GM12878 (cell line): ENCODE data around the gene DNAJC18. TPM values are rescaled to one million over a fixed set of nuclear protein-coding genes. Genes with fewer than 3 reads are reported as not detected.

Source experiments
- ATAC-seq: fragments of 200-7000 bp; cut with Tn5 transposase; 3 replicates; pipeline ENCODE4 v1.9.1; 2020; ENCODE audit warnings: mild to moderate bottlenecking, moderate library complexity
- BruUV-seq: library from RNA; stranded (reverse); fragments of 400-500 nt; replicated peaks from 2 replicates; lab custom pipeline; 2021; lab: Mats Ljungman, UMichigan
- CTCF ChIA-PET: fragments of 300-600 bp; sonication (Branson Sonifier 250); formaldehyde crosslinking; extraction: SDS; loops from one replicate; lab custom pipeline; 2021; ENCODE audit warnings: inconsistent platforms; lab: Yijun Ruan, JAX
- POLR2A ChIA-PET: fragments of 350-600 bp; formaldehyde crosslinking; extraction: SDS; loops from one replicate; lab custom pipeline; 2021; ENCODE audit warnings: inconsistent platforms; lab: Charles Lee
- RAD21 ChIA-PET: fragments of 300-600 bp; sonication (Branson Sonifier 250); formaldehyde crosslinking; loops from one replicate; lab custom pipeline; 2023; ENCODE audit warnings: antibody characterized with exemption; ENCODE audit not compliant: unreplicated experiment; lab: Charles Lee
- SMC1A ChIA-PET: fragments of 300-600 bp; sonication (Branson Sonifier 250); formaldehyde crosslinking; loops from one replicate; lab custom pipeline; 2023; ENCODE audit not compliant: unreplicated experiment, uncharacterized antibody; lab: Charles Lee
- DNase-seq: peaks from one replicate; pipeline ENCODE4 v3.0.0-alpha.2; 2011; ENCODE audit warnings: low read depth, low spot score
- FAIRE-seq: peaks from 3 replicates; lab custom pipeline; 2011; peaks lifted over from hg19 to GRCh38; lab: Jason Lieb, UNC
- H2AFZ ChIP-seq: 2 replicates; pipeline ENCODE4 v1.6.0; 2011; ENCODE audit warnings: low read depth, low read length, control low read depth; ENCODE audit not compliant: control insufficient read depth
- H3K27ac ChIP-seq: 2 replicates; pipeline ENCODE4 v1.5.1; 2011; ENCODE audit warnings: control low read depth; ENCODE audit not compliant: control insufficient read depth, insufficient read depth
- H3K27me3 ChIP-seq, 2 experiments: replicated peaks in 1 of 2; 2 replicates each; pipeline versions ENCODE4 v1.6.0 to v1.6.1; 2011; ENCODE audit warnings: low read length in 1 of 2; ENCODE audit not compliant: control insufficient read depth in 2 of 2, insufficient read depth in 2 of 2
- H3K36me3 ChIP-seq, 2 experiments: 2 replicates each; pipeline ENCODE4 v1.5.1; 2011; ENCODE audit warnings: low read length in 1 of 2; ENCODE audit not compliant: control insufficient read depth in 2 of 2, insufficient read depth in 2 of 2
- H3K4me1 ChIP-seq: 2 replicates; pipeline ENCODE4 v1.6.1; 2011; ENCODE audit warnings: mild to moderate bottlenecking, low read length, moderate library complexity, mixed read lengths; ENCODE audit not compliant: control insufficient read depth, insufficient read depth
- H3K4me2 ChIP-seq: 2 replicates; pipeline ENCODE4 v1.6.0; 2011; ENCODE audit warnings: control low read depth; ENCODE audit not compliant: control insufficient read depth, insufficient read depth
- H3K4me3 ChIP-seq: fragments of 200-600 bp; sonication (generic); 2 replicates; pipeline ENCODE4 v1.5.1; 2016
- H3K79me2 ChIP-seq: 2 replicates; pipeline ENCODE4 v1.6.0; 2011; ENCODE audit warnings: low read length; ENCODE audit not compliant: control insufficient read depth, insufficient read depth
- H3K9ac ChIP-seq: 2 replicates; pipeline ENCODE4 v1.8.0; 2011; ENCODE audit warnings: low read length, control low read depth, mixed read lengths; ENCODE audit not compliant: control insufficient read depth, insufficient read depth
- H3K9me3 ChIP-seq: replicated peaks from 3 replicates; pipeline ENCODE4 v1.5.1; 2011; ENCODE audit warnings: mild to moderate bottlenecking, low read length; ENCODE audit not compliant: control insufficient read depth, insufficient read depth
- H4K20me1 ChIP-seq: 2 replicates; pipeline ENCODE4 v1.6.0; 2011; ENCODE audit not compliant: control insufficient read depth, insufficient read depth
- CBX3 ChIP-seq: fragments of 200-600 bp; sonication (generic); IDR thresholded peaks from 2 replicates; pipeline ENCODE4 v1.6.1; 2016; ENCODE audit warnings: low read depth, borderline replicate concordance
- DPF2 ChIP-seq: fragments of 450-650 bp; IDR thresholded peaks from 2 replicates; pipeline ENCODE4 v1.6.1; 2017; ENCODE audit warnings: mild to moderate bottlenecking
- MTA2 ChIP-seq: fragments of 450-650 bp; IDR thresholded peaks from 2 replicates; pipeline ENCODE4 v1.6.1; 2016; ENCODE audit warnings: low read depth, mild to moderate bottlenecking, moderate library complexity
- RAD21 ChIP-seq: IDR thresholded peaks from 2 replicates; pipeline ENCODE4 v1.6.1; 2011; ENCODE audit warnings: mild to moderate bottlenecking, low read depth, low read length, moderate library complexity; ENCODE audit not compliant: insufficient read depth
- SMAD1 ChIP-seq: fragments of 450-650 bp; IDR thresholded peaks from 2 replicates; pipeline ENCODE4 v1.6.1; 2018; ENCODE audit warnings: mild to moderate bottlenecking, low read depth; ENCODE audit not compliant: partially characterized antibody
- SMARCA5 ChIP-seq: fragments of 450-650 bp; IDR thresholded peaks from 2 replicates; pipeline ENCODE4 v1.6.1; 2017; ENCODE audit warnings: mild to moderate bottlenecking
- WGBS: methylation state at CpG from one replicate; pipeline ENCODE4 v1.1.6; 2016; ENCODE audit warnings: low lambda C conversion rate; ENCODE audit not compliant: insufficient replicate concordance, insufficient coverage; ENCODE audit errors: missing lambda C conversion rate; 5-methylcytosine and 5-hydroxymethylcytosine counted together
- in situ Hi-C: fragments of 300-500 bp; cut with MboI; formaldehyde crosslinking; loops from 9 replicates; pipeline ENCODE4 v1.14.3; 2018; ENCODE audit warnings: mixed read lengths
- intact Hi-C: fragments of 100-400 bp; cut with micrococcal nuclease; formaldehyde crosslinking; loops from one replicate; pipeline ENCODE4 v1.14.2; 2022; ENCODE audit not compliant: unreplicated experiment
- polyA plus RNA-seq, 11 experiments: library from polyadenylated mRNA; depleted of rRNA in 4 of 11; unstranded in 6 of 11; stranded (reverse) in 5 of 11; fragments of >200 nt; fragmentation: Nextera tagmentation in 4 of 11; fragmentation: Illumina TruSeq in 1 of 11; extraction: Ambion mirVana in 4 of 11; extraction: Trizol in 1 of 11; gene quantifications; 1 replicate in 1 of 11; 2 replicates in 10 of 11; pipeline versions ENCODE4 v1.2.1 to v1.2.3, GENCODE V29; 2011 to 2016; ENCODE audit warnings: inconsistent platforms in 2 of 11, missing spikeins in 2 of 11, low read depth in 1 of 11
- total RNA-seq, 4 experiments: library from RNA; depleted of rRNA in 3 of 4; stranded (reverse); fragments of >200 nt in 3 of 4; fragmentation: Illumina TruSeq in 1 of 4; extraction: Trizol in 1 of 4; gene quantifications; 2 replicates each; pipeline versions ENCODE4 v1.2.1 to v1.2.3, GENCODE V29; 2013 to 2021
- TF ChIP-seq, protein P1 (sequence below): fragments of 450-650 bp; conservative IDR thresholded peaks from 2 replicates; pipeline ENCODE4 v1.6.1; 2017; ENCODE audit warnings: mild to moderate bottlenecking, moderate library complexity
- TF ChIP-seq, protein P2 (sequence below): fragments of 450-650 bp; IDR thresholded peaks from 2 replicates; pipeline ENCODE4 v1.6.1; 2018; ENCODE audit warnings: mild to moderate bottlenecking, low read depth, moderate library complexity; ENCODE audit not compliant: partially characterized antibody
- TF ChIP-seq, protein P3 (sequence below): fragments of 450-650 bp; IDR thresholded peaks from 2 replicates; pipeline ENCODE4 v1.6.1; 2017; ENCODE audit warnings: borderline replicate concordance
- TF ChIP-seq, protein P4 (sequence below): IDR thresholded peaks from 2 replicates; pipeline ENCODE4 v1.6.1; 2012; ENCODE audit warnings: low read length, inconsistent platforms

DNAJC18 gene
- total and polyA plus RNA-seq, 10 of the 15 experiments (the other 5 are each of a cell fraction or from before 2014, with no cell fraction given): 6.4 to 26.7 (median 17.7) TPM

DNA sequence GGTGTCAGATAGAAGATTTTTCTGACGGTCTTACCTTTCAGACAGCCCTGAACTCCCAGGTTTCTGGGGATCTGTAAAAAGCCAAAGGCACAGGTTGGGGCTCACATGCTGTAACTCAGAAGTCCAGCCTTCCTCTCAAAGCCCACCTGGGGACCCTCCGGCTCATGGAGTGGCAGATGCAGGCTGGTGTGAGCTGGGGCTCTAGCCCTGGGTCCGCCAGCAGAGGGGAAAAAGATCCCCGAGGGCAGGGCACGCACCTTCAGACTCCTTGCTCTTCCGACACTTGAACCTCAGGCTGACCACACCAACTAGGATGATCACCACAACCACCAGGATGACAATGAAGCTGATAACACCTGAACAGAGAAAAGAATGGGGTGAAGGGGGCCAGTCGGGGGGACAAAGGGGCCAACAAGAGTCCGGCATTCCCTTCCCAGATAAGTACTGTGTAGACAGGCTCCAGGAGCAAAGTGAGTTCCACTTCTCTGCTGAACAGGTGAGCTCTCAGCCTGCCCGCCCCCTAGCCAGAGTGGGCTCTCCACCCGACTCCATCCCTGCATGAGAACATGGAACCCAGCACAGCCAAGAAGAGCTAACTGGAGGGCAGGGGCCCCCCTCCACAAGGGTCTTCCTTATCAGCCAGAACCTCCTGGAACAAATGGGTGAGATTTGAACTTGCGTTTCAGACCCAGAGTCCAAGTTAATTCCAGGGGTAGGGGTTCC is 15.4 kb upstream of the DNAJC18 start (continued):
- TF ChIP-seq SMARCA5: no peak
- no peak for TF ChIP-seq CBX3
- TF ChIP-seq MTA2: peak; percentile 5; the same call in 1 of the 2 replicates
- TF ChIP-seq, protein P1, sequence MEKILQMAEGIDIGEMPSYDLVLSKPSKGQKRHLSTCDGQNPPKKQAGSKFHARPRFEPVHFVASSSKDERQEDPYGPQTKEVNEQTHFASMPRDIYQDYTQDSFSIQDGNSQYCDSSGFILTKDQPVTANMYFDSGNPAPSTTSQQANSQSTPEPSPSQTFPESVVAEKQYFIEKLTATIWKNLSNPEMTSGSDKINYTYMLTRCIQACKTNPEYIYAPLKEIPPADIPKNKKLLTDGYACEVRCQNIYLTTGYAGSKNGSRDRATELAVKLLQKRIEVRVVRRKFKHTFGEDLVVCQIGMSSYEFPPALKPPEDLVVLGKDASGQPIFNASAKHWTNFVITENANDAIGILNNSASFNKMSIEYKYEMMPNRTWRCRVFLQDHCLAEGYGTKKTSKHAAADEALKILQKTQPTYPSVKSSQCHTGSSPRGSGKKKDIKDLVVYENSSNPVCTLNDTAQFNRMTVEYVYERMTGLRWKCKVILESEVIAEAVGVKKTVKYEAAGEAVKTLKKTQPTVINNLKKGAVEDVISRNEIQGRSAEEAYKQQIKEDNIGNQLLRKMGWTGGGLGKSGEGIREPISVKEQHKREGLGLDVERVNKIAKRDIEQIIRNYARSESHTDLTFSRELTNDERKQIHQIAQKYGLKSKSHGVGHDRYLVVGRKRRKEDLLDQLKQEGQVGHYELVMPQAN: 0 out of 2 replicates have a peak, but pooled peaks have one; percentile 2

DNA sequence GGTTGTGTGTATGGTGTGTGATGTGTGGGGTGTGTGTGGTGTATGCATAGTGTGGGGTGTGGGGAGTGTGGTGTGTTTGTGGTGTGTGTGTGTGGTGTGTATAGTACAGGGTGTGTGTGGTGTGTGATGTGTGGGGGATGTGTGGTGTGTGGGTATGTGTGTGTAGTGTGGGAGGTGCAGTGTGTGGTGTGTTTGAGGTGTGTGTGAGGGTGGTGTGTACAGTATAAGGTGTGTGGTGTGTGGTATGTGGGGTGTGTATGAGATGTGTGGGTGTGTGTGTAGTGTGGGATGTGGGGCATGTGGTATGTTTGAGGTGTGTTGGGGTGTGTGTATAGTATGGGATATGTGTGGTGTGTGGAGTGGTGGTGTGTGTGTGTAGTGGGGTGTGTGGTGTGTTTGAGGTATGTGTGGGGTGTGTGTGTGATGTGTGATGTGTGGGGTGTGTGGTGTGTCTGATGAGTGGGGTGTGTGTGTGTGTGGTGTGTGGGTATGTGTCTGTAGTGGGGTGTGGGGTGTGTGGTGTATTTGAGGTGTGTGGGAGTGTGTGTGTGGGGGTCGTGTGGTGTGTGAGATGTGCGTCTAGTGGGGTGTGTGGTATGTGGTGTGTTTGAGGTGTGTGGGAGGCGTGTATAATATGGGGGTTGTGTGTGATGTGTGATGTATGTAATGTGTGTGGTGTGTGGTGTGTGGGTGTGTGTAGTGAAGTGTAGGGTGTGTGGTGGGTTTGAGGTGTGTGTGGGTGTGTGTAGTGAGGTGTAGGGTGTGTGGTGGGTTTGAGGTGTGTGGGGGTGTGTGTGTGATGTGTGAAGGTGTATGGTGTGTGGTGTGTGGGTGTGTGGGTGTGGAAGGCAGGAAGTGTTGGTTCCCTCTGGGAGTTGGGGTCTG is 14.6 kb upstream of the DNAJC18 start:
- peak; percentile 10 for ATAC-seq
- in situ Hi-C loops: no loop called here
- TF ChIP-seq, protein P2, sequence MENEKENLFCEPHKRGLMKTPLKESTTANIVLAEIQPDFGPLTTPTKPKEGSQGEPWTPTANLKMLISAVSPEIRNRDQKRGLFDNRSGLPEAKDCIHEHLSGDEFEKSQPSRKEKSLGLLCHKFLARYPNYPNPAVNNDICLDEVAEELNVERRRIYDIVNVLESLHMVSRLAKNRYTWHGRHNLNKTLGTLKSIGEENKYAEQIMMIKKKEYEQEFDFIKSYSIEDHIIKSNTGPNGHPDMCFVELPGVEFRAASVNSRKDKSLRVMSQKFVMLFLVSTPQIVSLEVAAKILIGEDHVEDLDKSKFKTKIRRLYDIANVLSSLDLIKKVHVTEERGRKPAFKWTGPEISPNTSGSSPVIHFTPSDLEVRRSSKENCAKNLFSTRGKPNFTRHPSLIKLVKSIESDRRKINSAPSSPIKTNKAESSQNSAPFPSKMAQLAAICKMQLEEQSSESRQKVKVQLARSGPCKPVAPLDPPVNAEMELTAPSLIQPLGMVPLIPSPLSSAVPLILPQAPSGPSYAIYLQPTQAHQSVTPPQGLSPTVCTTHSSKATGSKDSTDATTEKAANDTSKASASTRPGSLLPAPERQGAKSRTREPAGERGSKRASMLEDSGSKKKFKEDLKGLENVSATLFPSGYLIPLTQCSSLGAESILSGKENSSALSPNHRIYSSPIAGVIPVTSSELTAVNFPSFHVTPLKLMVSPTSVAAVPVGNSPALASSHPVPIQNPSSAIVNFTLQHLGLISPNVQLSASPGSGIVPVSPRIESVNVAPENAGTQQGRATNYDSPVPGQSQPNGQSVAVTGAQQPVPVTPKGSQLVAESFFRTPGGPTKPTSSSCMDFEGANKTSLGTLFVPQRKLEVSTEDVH: no peak
- TF ChIP-seq, protein P3, sequence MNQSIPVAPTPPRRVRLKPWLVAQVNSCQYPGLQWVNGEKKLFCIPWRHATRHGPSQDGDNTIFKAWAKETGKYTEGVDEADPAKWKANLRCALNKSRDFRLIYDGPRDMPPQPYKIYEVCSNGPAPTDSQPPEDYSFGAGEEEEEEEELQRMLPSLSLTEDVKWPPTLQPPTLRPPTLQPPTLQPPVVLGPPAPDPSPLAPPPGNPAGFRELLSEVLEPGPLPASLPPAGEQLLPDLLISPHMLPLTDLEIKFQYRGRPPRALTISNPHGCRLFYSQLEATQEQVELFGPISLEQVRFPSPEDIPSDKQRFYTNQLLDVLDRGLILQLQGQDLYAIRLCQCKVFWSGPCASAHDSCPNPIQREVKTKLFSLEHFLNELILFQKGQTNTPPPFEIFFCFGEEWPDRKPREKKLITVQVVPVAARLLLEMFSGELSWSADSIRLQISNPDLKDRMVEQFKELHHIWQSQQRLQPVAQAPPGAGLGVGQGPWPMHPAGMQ: peak; percentile 57; the same call in 1 of the 2 replicates
- TF ChIP-seq DPF2: peak; percentile 77
- no peak for TF ChIP-seq RAD21
- peak; percentile 55; the same call in 1 of the 2 replicates for TF ChIP-seq SMARCA5
- TF ChIP-seq SMAD1: peak; percentile 54
- TF ChIP-seq, protein P4, sequence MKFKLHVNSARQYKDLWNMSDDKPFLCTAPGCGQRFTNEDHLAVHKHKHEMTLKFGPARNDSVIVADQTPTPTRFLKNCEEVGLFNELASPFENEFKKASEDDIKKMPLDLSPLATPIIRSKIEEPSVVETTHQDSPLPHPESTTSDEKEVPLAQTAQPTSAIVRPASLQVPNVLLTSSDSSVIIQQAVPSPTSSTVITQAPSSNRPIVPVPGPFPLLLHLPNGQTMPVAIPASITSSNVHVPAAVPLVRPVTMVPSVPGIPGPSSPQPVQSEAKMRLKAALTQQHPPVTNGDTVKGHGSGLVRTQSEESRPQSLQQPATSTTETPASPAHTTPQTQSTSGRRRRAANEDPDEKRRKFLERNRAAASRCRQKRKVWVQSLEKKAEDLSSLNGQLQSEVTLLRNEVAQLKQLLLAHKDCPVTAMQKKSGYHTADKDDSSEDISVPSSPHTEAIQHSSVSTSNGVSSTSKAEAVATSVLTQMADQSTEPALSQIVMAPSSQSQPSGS: no peak; the same call in 1 of the 2 replicates

More for the DNA sequence above, 14.6 kb upstream of the DNAJC18 start:
- Histone ChIP-seq H3K9me3 (no peaks in the 10 kb centered on the region), H3K4me1 (peaks cover 37% of the 10 kb centered on the region), H3K9ac (no peak overlapping the region), H4K20me1 (no peaks in the 10 kb centered on the region), H3K79me2 (no peaks in the 10 kb centered on the region), H3K36me3 (no peaks in the 10 kb centered on the region), H3K27ac (no peak overlapping the region), H3K27me3 (no peaks in the 10 kb centered on the region), H3K4me2 (no peak overlapping the region), H2AFZ (no peak overlapping the region), H3K4me3 (no peak overlapping the region)
- CTCF ChIA-PET: interaction anchor here (0.7 kb wide), 1 partner anchor 178 kb away, joined by 3 read pairs; no protein-coding TSS in a partner anchor
- POLR2A ChIA-PET: interaction anchor here (1.4 kb wide), 1 partner anchor 17 kb away, joined by 11 read pairs; no protein-coding TSS in a partner anchor
- intact Hi-C loops: no loop called here
- RAD21 ChIA-PET: no interaction called here
- DNase-seq (no peak), FAIRE-seq (no peak)
- BruUV-seq: no TSS peak
- SMC1A ChIA-PET: no interaction called here
- 0% methylated on average over 3 of the region's 3 CpGs for WGBS
